ENCODE measurements around the gene MACROD2. TPM values are rescaled to one million over a fixed set of nuclear protein-coding genes. Genes with fewer than 3 reads are reported as not detected.

Gene MACROD2
- polyA plus RNA-seq, 1 donor (not counting 4 experiments of a cell fraction or from before 2014, with no cell fraction given), result 0.71 TPM

DNA sequence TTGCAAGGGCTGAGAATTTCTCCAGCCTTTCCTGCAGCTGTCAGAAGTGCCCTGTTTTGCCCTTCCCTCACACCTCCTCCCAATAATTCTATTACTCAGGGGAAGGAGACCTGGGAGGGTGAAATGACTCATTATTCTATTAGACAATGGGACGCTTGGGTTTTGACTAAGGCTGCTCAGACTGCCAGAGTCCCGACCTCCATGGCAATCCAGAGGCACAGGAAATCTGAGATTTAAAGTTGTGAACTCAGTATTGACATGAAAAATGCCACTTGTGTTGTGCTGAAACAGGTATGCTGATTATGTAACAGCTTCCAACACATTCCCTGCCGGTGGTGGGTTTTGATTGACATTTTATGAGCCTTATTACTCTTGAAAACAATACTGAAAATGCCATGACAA is 967.9 kb downstream of the MACROD2 start:
- no peaks in the 10 kb centered on the region for H3K9me3 ChIP-seq (ENCODE audit: control insufficient read depth, low read depth, low read length)
- no peak for TF ChIP-seq EZH2 (IDR thresholded peaks at IDR 0.05; ENCODE audit: low read length)
- TF ChIP-seq, protein P1, sequence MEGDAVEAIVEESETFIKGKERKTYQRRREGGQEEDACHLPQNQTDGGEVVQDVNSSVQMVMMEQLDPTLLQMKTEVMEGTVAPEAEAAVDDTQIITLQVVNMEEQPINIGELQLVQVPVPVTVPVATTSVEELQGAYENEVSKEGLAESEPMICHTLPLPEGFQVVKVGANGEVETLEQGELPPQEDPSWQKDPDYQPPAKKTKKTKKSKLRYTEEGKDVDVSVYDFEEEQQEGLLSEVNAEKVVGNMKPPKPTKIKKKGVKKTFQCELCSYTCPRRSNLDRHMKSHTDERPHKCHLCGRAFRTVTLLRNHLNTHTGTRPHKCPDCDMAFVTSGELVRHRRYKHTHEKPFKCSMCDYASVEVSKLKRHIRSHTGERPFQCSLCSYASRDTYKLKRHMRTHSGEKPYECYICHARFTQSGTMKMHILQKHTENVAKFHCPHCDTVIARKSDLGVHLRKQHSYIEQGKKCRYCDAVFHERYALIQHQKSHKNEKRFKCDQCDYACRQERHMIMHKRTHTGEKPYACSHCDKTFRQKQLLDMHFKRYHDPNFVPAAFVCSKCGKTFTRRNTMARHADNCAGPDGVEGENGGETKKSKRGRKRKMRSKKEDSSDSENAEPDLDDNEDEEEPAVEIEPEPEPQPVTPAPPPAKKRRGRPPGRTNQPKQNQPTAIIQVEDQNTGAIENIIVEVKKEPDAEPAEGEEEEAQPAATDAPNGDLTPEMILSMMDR (optimal IDR thresholded peaks at IDR 0.05 in 1 of 3, IDR thresholded peaks at IDR 0.05 in 1 of 3, conservative IDR thresholded peaks at IDR 0.05 in 1 of 3; ENCODE audit: extremely low read depth in 1 of 3, insufficient read depth in 2 of 3, low read length in 3 of 3), result no peak
- no peaks in the 10 kb centered on the region for H4K20me1 ChIP-seq (ENCODE audit: control insufficient read depth, extremely low read depth, insufficient read depth, low read length)
- dilution Hi-C loops (cut with MboI; ENCODE audit: extremely low pct_ligation_motif_present, low sequenced_read_pairs), result no loop called here
- peak; percentile 50 for DNase-seq (ENCODE audit: low read depth, low spot score)
- peak overlapping the region in 2 of 3 experiments; percentile 13 to 30 for H3K4me3 ChIP-seq (ENCODE audit: control insufficient read depth in 2 of 3, extremely low read depth in 1 of 3, insufficient read depth in 2 of 3, low read depth in 1 of 3, low read length in 3 of 3)
- no peaks in the 10 kb centered on the region for H3K9me1 ChIP-seq (ENCODE audit: control insufficient read depth, extremely low read depth, insufficient read depth, low read length)
- no peaks in the 10 kb centered on the region for H3K79me2 ChIP-seq (ENCODE audit: control insufficient read depth, insufficient read depth, low read length)
- H3K36me3 ChIP-seq (ENCODE audit: control insufficient read depth in 2 of 2, extremely low read depth in 1 of 2, insufficient read depth in 2 of 2, low read length in 2 of 2), result no peaks in the 10 kb centered on the region
- peak; percentile 96 for FAIRE-seq
- H3K27ac ChIP-seq (ENCODE audit: control insufficient read depth, insufficient read depth, low read length), result peak overlapping the region; percentile 86
- H3K27me3 ChIP-seq (ENCODE audit: control insufficient read depth, extremely low read depth, insufficient read depth, low read length), result no peaks in the 10 kb centered on the region
- peak overlapping the region; percentile 49 for H3K9ac ChIP-seq (ENCODE audit: control insufficient read depth, extremely low read depth, insufficient read depth, low read length)
- H3K4me2 ChIP-seq (ENCODE audit: control insufficient read depth, extremely low read depth, insufficient read depth, low read depth, low read length), result peak overlapping the region; percentile 87
- peaks cover 32% of the 10 kb centered on the region for H3K4me1 ChIP-seq (ENCODE audit: control insufficient read depth, extremely low read depth, insufficient read depth, low read length)
- H2AFZ ChIP-seq (ENCODE audit: control insufficient read depth, low read length), result peak overlapping the region; percentile 89

DNA sequence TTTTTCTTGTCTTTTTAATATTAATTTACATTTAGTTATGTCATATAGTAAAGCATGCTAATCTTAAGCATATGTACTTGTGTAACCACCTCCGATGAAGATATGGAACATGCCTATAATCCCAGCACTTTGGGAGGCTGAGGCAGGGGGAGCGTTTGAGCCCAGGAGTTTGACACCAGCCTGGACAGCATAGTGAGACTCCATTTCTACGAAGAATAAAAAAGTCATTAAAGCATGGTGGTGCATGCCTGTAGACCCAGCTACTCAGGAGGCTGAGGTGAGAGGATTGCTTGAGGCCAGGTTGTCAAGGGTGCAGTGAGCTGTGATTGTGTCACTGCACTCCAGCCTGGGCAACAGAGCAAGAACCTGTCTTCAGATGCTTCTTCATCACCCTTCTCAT is 970.9 kb downstream of the MACROD2 start:
- Histone ChIP-seq H3K9me3 (ENCODE audit: control insufficient read depth, low read depth, low read length) (no peaks in the 10 kb centered on the region), H3K4me1 (ENCODE audit: control insufficient read depth, extremely low read depth, insufficient read depth, low read length) (peaks cover 13% of the 10 kb centered on the region), H4K20me1 (ENCODE audit: control insufficient read depth, extremely low read depth, insufficient read depth, low read length) (no peaks in the 10 kb centered on the region), H3K79me2 (ENCODE audit: control insufficient read depth, insufficient read depth, low read length) (no peaks in the 10 kb centered on the region), H3K4me3 (ENCODE audit: control insufficient read depth in 2 of 3, extremely low read depth in 1 of 3, insufficient read depth in 2 of 3, low read depth in 1 of 3, low read length in 3 of 3) (no peak overlapping the region), H3K9ac (ENCODE audit: control insufficient read depth, extremely low read depth, insufficient read depth, low read length) (no peak overlapping the region), H3K36me3 (ENCODE audit: control insufficient read depth in 2 of 2, extremely low read depth in 1 of 2, insufficient read depth in 2 of 2, low read length in 2 of 2) (no peaks in the 10 kb centered on the region), H3K27me3 (ENCODE audit: control insufficient read depth, extremely low read depth, insufficient read depth, low read length) (no peaks in the 10 kb centered on the region), H3K9me1 (ENCODE audit: control insufficient read depth, extremely low read depth, insufficient read depth, low read length) (no peaks in the 10 kb centered on the region), H3K4me2 (ENCODE audit: control insufficient read depth, extremely low read depth, insufficient read depth, low read depth, low read length) (no peak overlapping the region), H3K27ac (ENCODE audit: control insufficient read depth, insufficient read depth, low read length) (no peak overlapping the region), H2AFZ (ENCODE audit: control insufficient read depth, low read length) (no peak overlapping the region)
- no peak for FAIRE-seq
- no peak for DNase-seq (ENCODE audit: low read depth, low spot score)
- dilution Hi-C loops (cut with MboI; ENCODE audit: extremely low pct_ligation_motif_present, low sequenced_read_pairs), result no loop called here
- TF ChIP-seq, protein P1 (optimal IDR thresholded peaks at IDR 0.05 in 1 of 3, IDR thresholded peaks at IDR 0.05 in 1 of 3, conservative IDR thresholded peaks at IDR 0.05 in 1 of 3; ENCODE audit: extremely low read depth in 1 of 3, insufficient read depth in 2 of 3, low read length in 3 of 3), result no peak
- no peak for TF ChIP-seq EZH2 (IDR thresholded peaks at IDR 0.05; ENCODE audit: low read length)
